Right cardiac atrium (tissue), 5 donors: Measurements from ENCODE around the gene TMEM115. TPM values are rescaled to one million over a fixed set of nuclear protein-coding genes. Genes with fewer than 3 reads are reported as not detected.
"Not testable (repeated sequence)": the region's sequence is repeated elsewhere in the genome, so short reads cannot be mapped to it uniquely, and the experiment has no call there.

Experiments used
- ATAC-seq, 2 donors: fragments of 200-7000 bp; cut with Tn5 transposase; one replicate each; pipeline versions ENCODE4 v1.8.0 to v1.9.1; 2020; ENCODE audit warnings: moderate library complexity in 2 of 2, mild to moderate bottlenecking in 1 of 2
- DNase-seq, 3 donors: peaks; one replicate each; pipeline ENCODE4 v3.0.0-alpha.2; 2020
- H3K27ac ChIP-seq: one replicate; pipeline ENCODE4 v1.5.1; 2013; ENCODE audit warnings: mild to moderate bottlenecking, low read length, control low read depth, moderate library complexity
- H3K27me3 ChIP-seq: one replicate; pipeline ENCODE4 v1.6.1; 2013; ENCODE audit not compliant: control insufficient read depth, insufficient read depth
- H3K4me1 ChIP-seq: one replicate; pipeline ENCODE4 v1.6.1; 2013; ENCODE audit warnings: low read length; ENCODE audit not compliant: control insufficient read depth, insufficient read depth
- H3K4me3 ChIP-seq: one replicate; pipeline ENCODE4 v1.5.1; 2013; ENCODE audit warnings: low read length, control low read depth
- H3K9me3 ChIP-seq: one replicate; pipeline ENCODE4 v1.6.1; 2013; ENCODE audit warnings: low read length; ENCODE audit not compliant: control insufficient read depth
- WGBS: extraction: QIAGEN DNeasy Blood & Tissue Kit; methylation state at CpG from one replicate; pipeline ENCODE4 v1.1.7; 2013; 5-methylcytosine and 5-hydroxymethylcytosine counted together
- intact Hi-C, 4 donors: fragments of 100-400 bp; cut with DNase I; formaldehyde crosslinking; loops; one replicate each; pipeline versions ENCODE4 v1.11.0 to v1.14.0; 2022 to 2023
- polyA plus RNA-seq: library from polyadenylated mRNA; stranded (reverse); fragments of 200-250 nt; gene quantifications from one replicate; pipeline ENCODE4 v1.2.3, GENCODE V29; 2013
- total RNA-seq, 4 donors: library from RNA; stranded (reverse); fragmentation: NEBNext Ultra II Directional; extraction: Animal tissue kit (Norgen Biotek cat#: 25700); gene quantifications; one replicate each; pipeline ENCODE4 v1.2.1, GENCODE V29; 2021
- donor health status: healthy with polysubstance abuse.
- donor health status: DM: no; HTN: yes; CAD: no.
- donor health status: DM: no; HTN: no; CAD: no.
- donor health status: DM: no; HTN: yes; CAD: no; lungs with severe emphysema.
- donor health status: DM: yes; HTN: yes; CAD: no.

TMEM115 gene
- total and polyA plus RNA-seq, 5 donors = 28.7 to 33.3 (median 32.5) TPM

- intact Hi-C loops = loop anchor here in 1 of 4 donors (5.0 kb wide), 1 partner anchor 94 kb away; no protein-coding TSS in a partner anchor
- Histone ChIP-seq H3K27me3 (no peaks in the 10 kb centered on the region), H3K9me3 (no peaks in the 10 kb centered on the region), H3K4me1 (peaks cover 9% of the 10 kb centered on the region), H3K27ac (peak overlapping the region; percentile 88), H3K4me3 (peak overlapping the region; percentile 85)
- peak; percentile 79 to 93 (median 93) for DNase-seq
- under 1% methylated on average over 45 of the region's 45 CpGs for WGBS
- ATAC-seq = peak; percentile 9 to 59
Observed at GRCh38 chr3:50320853-50321335, 38.4 kb downstream of the TMEM115 start.

DNA sequence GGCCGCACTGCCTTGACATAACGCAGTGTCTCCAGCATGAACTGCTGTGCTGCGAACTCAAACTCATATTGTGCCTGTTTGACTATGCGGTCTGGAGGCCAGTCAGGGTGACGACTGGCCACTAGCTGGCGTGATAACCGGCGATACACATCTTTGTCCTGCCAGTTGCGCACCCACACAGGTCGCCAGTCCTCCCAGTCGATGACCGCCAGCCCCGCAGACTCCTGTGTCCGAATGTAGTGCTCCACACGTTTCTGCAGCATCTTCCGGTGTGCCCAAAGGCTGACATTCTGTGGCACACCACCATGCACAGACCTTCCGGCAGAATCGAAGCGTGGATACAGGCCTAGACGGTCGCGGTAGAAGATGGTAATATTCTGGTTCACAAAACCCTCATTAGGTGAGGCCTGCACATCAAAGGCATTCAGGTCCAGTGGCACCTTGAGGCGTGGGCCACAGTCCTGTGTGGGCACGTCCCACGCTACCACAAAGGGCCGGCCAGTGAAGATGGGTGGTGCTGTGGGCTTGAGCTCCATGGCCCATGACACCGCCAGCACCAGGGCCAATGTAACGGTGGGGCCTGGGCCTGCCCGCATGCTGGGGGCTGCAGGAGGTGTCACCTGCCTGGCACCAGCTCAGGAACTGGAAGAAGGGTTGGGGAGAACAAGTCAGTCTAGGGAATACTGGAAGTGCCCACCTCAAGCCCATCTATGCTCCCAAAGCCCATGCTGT, 39.3 kb downstream of the TMEM115 start:
- no peak for ATAC-seq
- Histone ChIP-seq H3K4me3 (peak overlapping the region; percentile 85), H3K4me1 (peaks cover 9% of the 10 kb centered on the region), H3K27ac (peak overlapping the region; percentile 88), H3K9me3 (no peaks in the 10 kb centered on the region), H3K27me3 (no peaks in the 10 kb centered on the region)
- intact Hi-C loops = loop anchor here in 1 of 4 donors (5.0 kb wide), 1 partner anchor 93 kb away; no protein-coding TSS in a partner anchor
- peak in 1 of 3 donors; percentile 67 for DNase-seq
- 70% methylated on average over 29 of the region's 29 CpGs for WGBS

DNA sequence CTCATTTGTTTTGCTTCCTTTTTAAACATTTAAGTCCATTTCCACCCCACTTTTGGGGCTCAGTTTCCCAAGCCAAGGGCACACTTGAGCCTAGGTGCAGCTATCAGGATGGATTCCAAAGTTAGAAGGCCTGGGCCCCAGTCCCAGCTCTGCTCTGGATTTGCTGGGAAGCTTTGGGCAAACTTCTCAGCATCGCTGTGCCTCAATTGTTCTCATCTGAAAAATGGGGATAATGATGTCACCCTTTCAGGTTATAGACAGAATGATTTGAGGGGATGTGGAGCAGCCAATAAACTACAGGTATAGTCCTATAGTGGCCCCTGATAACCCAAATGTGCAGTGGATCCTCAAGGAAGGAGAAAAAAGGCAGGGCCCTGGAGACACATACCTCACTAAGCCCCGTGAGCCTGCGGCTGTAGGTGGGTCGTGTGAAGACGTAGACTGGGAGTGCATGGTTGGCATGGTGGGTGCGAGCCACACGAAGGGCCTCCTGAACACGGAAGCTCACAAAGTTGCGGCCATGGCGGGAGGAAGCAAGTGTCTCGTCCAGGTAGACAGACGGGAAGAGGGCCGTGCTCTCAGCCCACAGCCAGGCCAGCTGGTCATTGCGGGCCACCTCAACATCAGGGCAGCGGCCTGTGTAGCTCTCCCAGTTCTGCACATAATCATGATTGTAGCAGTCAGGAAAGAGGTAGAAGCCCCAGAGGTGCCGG, 40.0 kb downstream of the TMEM115 start:
- H3K27me3 ChIP-seq = no peaks in the 10 kb centered on the region
- H3K4me3 ChIP-seq = no peak overlapping the region
- ATAC-seq (no peak), DNase-seq (peak in 1 of 3 donors; percentile 52)
- intact Hi-C loops = no loop called here
- no peaks in the 10 kb centered on the region for H3K9me3 ChIP-seq
- no peak overlapping the region for H3K27ac ChIP-seq
- 75% methylated on average over 16 of the region's 16 CpGs for WGBS
- H3K4me1 ChIP-seq = peaks cover 8% of the 10 kb centered on the region

DNA sequence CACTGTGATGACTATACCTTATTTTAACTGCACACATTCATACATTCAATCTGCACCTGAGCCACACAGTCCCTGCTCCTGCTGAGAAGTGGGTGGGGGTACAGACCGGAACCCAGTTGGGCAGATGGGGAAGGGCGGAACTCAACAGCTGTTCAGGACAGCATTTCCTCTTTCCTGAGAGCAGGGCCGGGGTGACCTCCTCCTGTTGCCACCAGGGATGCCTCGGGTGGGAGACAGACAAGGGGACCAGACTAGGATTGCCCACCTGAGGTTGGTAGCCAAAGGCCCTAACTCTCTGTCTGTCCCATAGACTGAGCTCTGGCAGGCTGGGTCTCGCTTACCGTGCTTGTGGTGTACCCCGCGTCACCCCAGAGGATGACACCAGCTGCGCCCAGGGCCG, 40.7 kb downstream of the TMEM115 start:
- H3K4me1 ChIP-seq = peaks cover 4% of the 10 kb centered on the region
- H3K27ac ChIP-seq = no peak overlapping the region
- DNase-seq = peak in 2 of 3 donors; percentile 66 to 70
- ATAC-seq = no peak
- WGBS = 72% methylated on average over 10 of the region's 10 CpGs
- H3K9me3 ChIP-seq = no peaks in the 10 kb centered on the region
- intact Hi-C loops = no loop called here
- no peak overlapping the region for H3K4me3 ChIP-seq
- H3K27me3 ChIP-seq = no peaks in the 10 kb centered on the region

- no peaks in the 10 kb centered on the region for H3K27me3 ChIP-seq
- DNase-seq (peak in 1 of 3 donors; percentile 51), ATAC-seq (no peak)
- H3K4me1 ChIP-seq = peaks cover 4% of the 10 kb centered on the region
- no peak overlapping the region for H3K27ac ChIP-seq
- 87% methylated on average over 11 of the region's 11 CpGs for WGBS
- intact Hi-C loops = no loop called here
- no peak overlapping the region for H3K4me3 ChIP-seq
- H3K9me3 ChIP-seq = no peaks in the 10 kb centered on the region
Observed at GRCh38 chr3:50318163-50318562, 41.2 kb downstream of the TMEM115 start.

GRCh38 chr3:50317300-50317699, 42.0 kb downstream of the TMEM115 start:
- Histone ChIP-seq H3K9me3 (no peaks in the 10 kb centered on the region), H3K27ac (peak overlapping the region; percentile 9), H3K4me3 (no peak overlapping the region), H3K27me3 (no peaks in the 10 kb centered on the region), H3K4me1 (peaks cover 4% of the 10 kb centered on the region)
- intact Hi-C loops = no loop called here
- WGBS = 49% methylated on average over 6 of the region's 6 CpGs
- DNase-seq = peak in 2 of 3 donors; percentile 70 to 75
- no peak for ATAC-seq

- Histone ChIP-seq H3K4me1 (peaks cover 4% of the 10 kb centered on the region), H3K9me3 (no peaks in the 10 kb centered on the region), H3K27me3 (no peaks in the 10 kb centered on the region), H3K27ac (no peak overlapping the region), H3K4me3 (no peak overlapping the region)
- peak in 1 of 2 donors; percentile 3 for ATAC-seq
- peak in 1 of 3 donors; percentile 62 for DNase-seq
- 67% methylated on average over 9 of the region's 9 CpGs for WGBS
- intact Hi-C loops = no loop called here
Observed at GRCh38 chr3:50316657-50317242, 42.6 kb downstream of the TMEM115 start.

DNA sequence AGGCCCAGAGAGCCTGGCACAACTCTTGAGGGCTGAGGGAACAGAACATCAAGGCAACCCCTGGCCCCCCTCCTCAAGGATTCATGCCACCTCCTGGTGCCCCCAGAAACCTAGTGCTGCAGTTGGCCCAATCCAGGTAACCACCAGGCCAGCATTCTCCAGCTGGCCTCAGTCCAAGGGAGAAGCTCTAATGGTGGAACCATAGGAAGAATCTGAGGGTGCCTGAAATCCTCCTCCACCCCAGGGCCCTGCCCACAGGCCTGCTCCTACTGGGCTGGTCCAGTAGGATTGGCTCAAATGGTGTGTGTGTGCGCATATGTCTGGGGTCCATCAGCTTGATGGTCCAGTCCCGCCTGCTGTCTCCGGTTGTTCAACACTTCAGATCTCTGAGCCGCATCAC, 44.5 kb downstream of the TMEM115 start:
- DNase-seq (peak in 1 of 3 donors; percentile 33), ATAC-seq (peak in 1 of 2 donors; percentile 38)
- Histone ChIP-seq H3K4me3 (no peak overlapping the region), H3K9me3 (no peaks in the 10 kb centered on the region), H3K27ac (no peak overlapping the region), H3K27me3 (no peaks in the 10 kb centered on the region), H3K4me1 (no peaks in the 10 kb centered on the region)
- WGBS = 98% methylated on average over 4 of the region's 4 CpGs
- intact Hi-C loops = no loop called here

DNA sequence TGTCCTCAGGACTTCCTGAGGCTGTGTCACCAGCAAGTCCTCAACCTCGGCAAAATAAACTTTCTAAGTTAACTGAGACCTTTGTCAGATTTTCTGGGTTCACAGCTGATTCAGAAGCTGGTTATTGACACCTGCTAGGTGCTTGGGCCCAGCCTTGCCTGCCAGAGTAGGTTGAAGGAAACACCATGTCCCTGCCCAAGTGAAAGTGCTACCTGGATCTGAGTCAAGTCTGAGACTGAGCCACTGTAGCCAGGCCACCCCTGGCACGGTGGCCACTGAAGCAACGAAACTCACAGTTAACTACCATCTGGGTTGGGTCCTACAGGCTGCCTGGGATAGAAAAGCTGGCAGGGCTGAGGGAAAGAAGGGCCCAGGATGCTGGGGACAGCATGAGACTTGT, 45.0 kb downstream of the TMEM115 start:
- DNase-seq = peak in 1 of 3 donors; percentile 28
- Histone ChIP-seq H3K27me3 (no peaks in the 10 kb centered on the region), H3K4me3 (no peak overlapping the region), H3K4me1 (no peaks in the 10 kb centered on the region), H3K9me3 (no peaks in the 10 kb centered on the region), H3K27ac (no peak overlapping the region)
- intact Hi-C loops = no loop called here
- ATAC-seq = peak in 1 of 2 donors; percentile 7
- WGBS = 81% methylated on average over 3 of the region's 3 CpGs

DNA sequence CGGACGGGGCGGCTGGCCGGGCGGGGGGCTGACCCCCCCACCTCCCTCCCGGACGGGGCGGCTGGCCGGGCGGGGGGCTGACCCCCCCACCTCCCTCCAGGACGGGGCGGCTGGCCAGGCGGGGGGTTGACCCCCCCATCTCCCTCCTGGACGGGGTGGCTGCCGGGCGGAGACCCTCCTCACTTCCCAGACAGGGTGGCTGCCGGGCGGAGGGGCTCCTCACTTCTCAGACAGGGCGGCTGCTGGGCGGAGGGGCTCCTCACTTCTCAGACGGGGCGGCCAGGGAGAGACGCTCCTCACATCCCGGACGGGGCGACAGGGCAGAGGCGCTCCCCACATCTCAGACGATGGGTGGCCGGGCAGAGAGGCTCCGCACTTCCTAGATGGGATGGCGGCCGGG, 47.3 kb downstream of the TMEM115 start:
- DNase-seq, H3K27me3 ChIP-seq, H3K4me1 ChIP-seq, intact Hi-C loops, ATAC-seq, H3K27ac ChIP-seq, H3K9me3 ChIP-seq, H3K4me3 ChIP-seq: not testable (repeated sequence)
- WGBS = 93% methylated on average over 32 of the region's 32 CpGs
